Measurements from ENCODE around the gene TBC1D1. TPM values are rescaled to one million over a fixed set of nuclear protein-coding genes. Genes with fewer than 3 reads are reported as not detected.

The TBC1D1 gene
- total and polyA plus RNA-seq, 2 donors (not counting 3 experiments of a cell fraction or from before 2014, with no cell fraction given): 63.5 to 116 TPM

- Histone ChIP-seq H3K4me3 (replicated peaks in 1 of 3; ENCODE audit: insufficient read depth in 1 of 3, low read depth in 1 of 3, low read length in 3 of 3) (no peak overlapping the region), H2AFZ (ENCODE audit: low read depth, low read length) (no peak overlapping the region), H3K9me3 (replicated peaks; ENCODE audit: control insufficient read depth, insufficient read depth, low read length) (no peaks in the 10 kb centered on the region), H3K36me3 (ENCODE audit: control insufficient read depth in 2 of 2, extremely low read depth in 1 of 2, insufficient read depth in 2 of 2, low read length in 2 of 2) (peaks cover 0 to 3% of the 10 kb centered on the region in 2 experiments), H3K9me1 (replicated peaks; ENCODE audit: control insufficient read depth, extremely low read depth, insufficient read depth, low read length) (no peaks in the 10 kb centered on the region), H3K9ac (replicated peaks; ENCODE audit: extremely low read depth, insufficient read depth, low read length) (no peak overlapping the region), H4K20me1 (replicated peaks; ENCODE audit: control insufficient read depth, extremely low read depth, insufficient read depth, low read length) (no peaks in the 10 kb centered on the region), H3K4me1 (ENCODE audit: control insufficient read depth, extremely low read depth, insufficient read depth, low read length) (no peaks in the 10 kb centered on the region), H3K27ac (ENCODE audit: insufficient read depth, low read depth, low read length) (no peak overlapping the region), H3K79me2 (ENCODE audit: control insufficient read depth, insufficient read depth, low read length) (no peaks in the 10 kb centered on the region), H3K4me2 (ENCODE audit: insufficient read depth, low read length) (no peak overlapping the region), H3K27me3 (ENCODE audit: control insufficient read depth in 2 of 2, insufficient read depth in 2 of 2, low read length in 2 of 2) (no peaks in the 10 kb centered on the region)
- TF ChIP-seq, protein P1, sequence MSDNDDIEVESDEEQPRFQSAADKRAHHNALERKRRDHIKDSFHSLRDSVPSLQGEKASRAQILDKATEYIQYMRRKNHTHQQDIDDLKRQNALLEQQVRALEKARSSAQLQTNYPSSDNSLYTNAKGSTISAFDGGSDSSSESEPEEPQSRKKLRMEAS (IDR thresholded peaks at IDR 0.05; ENCODE audit: insufficient read depth, insufficient read length): no peak
- TF ChIP-seq POLR2A (IDR thresholded peaks at IDR 0.05; ENCODE audit: low read depth, low read length): no peak
- TF ChIP-seq MYC (IDR thresholded peaks at IDR 0.05; ENCODE audit: low read depth, low read length): no peak
- TF ChIP-seq EZH2 (IDR thresholded peaks at IDR 0.05; ENCODE audit: borderline replicate concordance, low read depth, low read length, severe bottlenecking): no peak
- TF ChIP-seq, protein P2, sequence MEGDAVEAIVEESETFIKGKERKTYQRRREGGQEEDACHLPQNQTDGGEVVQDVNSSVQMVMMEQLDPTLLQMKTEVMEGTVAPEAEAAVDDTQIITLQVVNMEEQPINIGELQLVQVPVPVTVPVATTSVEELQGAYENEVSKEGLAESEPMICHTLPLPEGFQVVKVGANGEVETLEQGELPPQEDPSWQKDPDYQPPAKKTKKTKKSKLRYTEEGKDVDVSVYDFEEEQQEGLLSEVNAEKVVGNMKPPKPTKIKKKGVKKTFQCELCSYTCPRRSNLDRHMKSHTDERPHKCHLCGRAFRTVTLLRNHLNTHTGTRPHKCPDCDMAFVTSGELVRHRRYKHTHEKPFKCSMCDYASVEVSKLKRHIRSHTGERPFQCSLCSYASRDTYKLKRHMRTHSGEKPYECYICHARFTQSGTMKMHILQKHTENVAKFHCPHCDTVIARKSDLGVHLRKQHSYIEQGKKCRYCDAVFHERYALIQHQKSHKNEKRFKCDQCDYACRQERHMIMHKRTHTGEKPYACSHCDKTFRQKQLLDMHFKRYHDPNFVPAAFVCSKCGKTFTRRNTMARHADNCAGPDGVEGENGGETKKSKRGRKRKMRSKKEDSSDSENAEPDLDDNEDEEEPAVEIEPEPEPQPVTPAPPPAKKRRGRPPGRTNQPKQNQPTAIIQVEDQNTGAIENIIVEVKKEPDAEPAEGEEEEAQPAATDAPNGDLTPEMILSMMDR (IDR thresholded peaks at IDR 0.05; ENCODE audit: extremely low read depth in 1 of 2, insufficient read depth in 1 of 2, low read depth in 1 of 2, low read length in 2 of 2): no peak
- TF ChIP-seq JUN (IDR thresholded peaks at IDR 0.05; ENCODE audit: borderline replicate concordance, insufficient read depth, insufficient read length, low read depth): no peak
- no peak for TF ChIP-seq POLR2AphosphoS5 (IDR thresholded peaks at IDR 0.05; ENCODE audit: insufficient read depth, low read depth, low read length)
- ChIA-PET POLR2A (no interaction called here), CTCF (no interaction called here)
- dilution Hi-C loops (cut with MboI; ENCODE audit: extremely low pct_ligation_motif_present, low sequenced_read_pairs): no loop called here
- intact Hi-C loops (cut with micrococcal nuclease): no loop called here
- BruUV-seq (replicated peaks): no TSS peak
- FAIRE-seq: no peak
- DNase-seq (ENCODE audit: low read depth, low spot score): no peak
Measured at GRCh38 chr4:38124961-38125360, 234.1 kb downstream of the TBC1D1 start.

Data from endothelial cell of umbilical vein (primary cell).